GM12892 (cell line): ENCODE results near the gene RTN4R.

Source experiments
- POLR2A ChIP-seq: IDR thresholded peaks from 2 replicates; pipeline ENCODE4 v1.6.1; 2011; ENCODE audit warnings: low read depth, low read length, control low read depth
- POLR2AphosphoS5 ChIP-seq: IDR thresholded peaks from 2 replicates; pipeline ENCODE4 v1.6.1; 2011; ENCODE audit warnings: low read depth, low read length, control low read depth
- TAF1 ChIP-seq: IDR thresholded peaks from 2 replicates; pipeline ENCODE4 v1.6.1; 2011; ENCODE audit warnings: low read depth, mild to moderate bottlenecking, control low read depth, low read length, borderline replicate concordance

- no peak for TF ChIP-seq POLR2A
- no peak for TF ChIP-seq TAF1
- TF ChIP-seq POLR2AphosphoS5: no peak
Measured at GRCh38 chr22:20259327-20259688, 8.8 kb downstream of the RTN4R start.
